TTC549 (cell line): ENCODE data around the gene TPM1.
A peak's percentile ranks its signal among the peaks of the same experiment; 100 is the strongest.
"Not testable (repeated sequence)": the region's sequence is repeated elsewhere in the genome, so short reads cannot be mapped to it uniquely, and the experiment has no call there.

Experiments
- FAIRE-seq: peaks from 2 replicates; lab custom pipeline; 2012; peaks lifted over from hg19 to GRCh38; lab: Jason Lieb, UNC

The TPM1 gene

GRCh38 chr15:63075984-63076713 lies 33.6 kb downstream of the TPM1 start:
- FAIRE-seq = no peak

GRCh38 chr15:63076714-63077046 lies 34.1 kb downstream of the TPM1 start:
- FAIRE-seq = no peak

GRCh38 chr15:63077952-63078351 lies 35.4 kb downstream of the TPM1 start:
- FAIRE-seq = no peak

- no peak for FAIRE-seq
Measured at GRCh38 chr15:63079947-63080626, 37.5 kb downstream of the TPM1 start.

GRCh38 chr15:63080634-63081250 lies 38.2 kb downstream of the TPM1 start:
- no peak for FAIRE-seq

- no peak for FAIRE-seq
Measured at GRCh38 chr15:63082366-63082765, 39.8 kb downstream of the TPM1 start.

- no peak for FAIRE-seq
Measured at GRCh38 chr15:63083044-63083443, 40.5 kb downstream of the TPM1 start.

- no peak for FAIRE-seq
Measured at GRCh38 chr15:63083541-63083940, 41.0 kb downstream of the TPM1 start.

- FAIRE-seq = no peak
Measured at GRCh38 chr15:63084806-63085205, 42.3 kb downstream of the TPM1 start.

GRCh38 chr15:63085289-63085688 lies 42.7 kb downstream of the TPM1 start:
- no peak for FAIRE-seq

GRCh38 chr15:63086271-63086670 lies 43.7 kb downstream of the TPM1 start:
- FAIRE-seq = no peak

- no peak for FAIRE-seq
Measured at GRCh38 chr15:63086947-63087346, 44.4 kb downstream of the TPM1 start.

GRCh38 chr15:63088533-63089245 lies 46.1 kb downstream of the TPM1 start:
- FAIRE-seq = no peak

- no peak for FAIRE-seq
Measured at GRCh38 chr15:63089260-63090043, 46.9 kb downstream of the TPM1 start.

- no peak for FAIRE-seq
Measured at GRCh38 chr15:63090472-63090871, 47.9 kb downstream of the TPM1 start.

GRCh38 chr15:63090887-63091286 lies 48.3 kb downstream of the TPM1 start:
- FAIRE-seq = no peak

GRCh38 chr15:63091679-63092446 lies 49.3 kb downstream of the TPM1 start:
- FAIRE-seq = no peak

GRCh38 chr15:63093486-63094205 lies 51.1 kb downstream of the TPM1 start:
- FAIRE-seq = peak; percentile 48

- FAIRE-seq = peak; percentile 68
Measured at GRCh38 chr15:63094495-63094931, 52.0 kb downstream of the TPM1 start.

GRCh38 chr15:63096178-63096577 lies 53.6 kb downstream of the TPM1 start:
- FAIRE-seq = no peak

- not testable (repeated sequence) for FAIRE-seq
Measured at GRCh38 chr15:63098901-63099300, 56.4 kb downstream of the TPM1 start.
